HL-60 (cell line): ENCODE data around the gene GPR26.

Experiments
- DNase-seq, 2 experiments: peaks; one replicate each; pipeline ENCODE4 v3.0.0-alpha.2; 2010 to 2020; ENCODE audit warnings: low read depth in 1 of 2, low spot score in 1 of 2
- H3K27ac ChIP-seq: fragments of 250-450 bp; sonication (Bioruptor Pico); replicated peaks from 2 replicates; pipeline ENCODE4 v1.5.1; 2020; ENCODE audit warnings: mild to moderate bottlenecking, moderate library complexity
- H3K27me3 ChIP-seq: fragments of 250-450 bp; sonication (Bioruptor Pico); 2 replicates; pipeline ENCODE4 v1.5.1; 2021; ENCODE audit warnings: mild to moderate bottlenecking, moderate library complexity; ENCODE audit not compliant: insufficient read depth, poor library complexity, severe bottlenecking
- H3K4me3 ChIP-seq: replicated peaks from 2 replicates; pipeline ENCODE4 v1.5.1; 2011; ENCODE audit warnings: mild to moderate bottlenecking, control low read depth, low read length; ENCODE audit not compliant: insufficient read depth
- CTCF ChIP-seq: IDR thresholded peaks from one replicate; pipeline ENCODE4 v1.5.1; 2011; ENCODE audit warnings: low read length, control low read depth, inconsistent platforms; ENCODE audit not compliant: insufficient read depth
- GABPA ChIP-seq: IDR thresholded peaks from 2 replicates; pipeline ENCODE4 v1.6.1; 2012; ENCODE audit warnings: low read depth
- POLR2AphosphoS5 ChIP-seq: IDR thresholded peaks from 2 replicates; pipeline ENCODE4 v1.6.1; 2012; ENCODE audit warnings: low read depth
- SPI1 ChIP-seq: IDR thresholded peaks from 2 replicates; pipeline ENCODE4 v1.6.1; 2012; ENCODE audit warnings: low read depth, mild to moderate bottlenecking, borderline replicate concordance
- TF ChIP-seq, protein P1 (sequence below): IDR thresholded peaks from 2 replicates; pipeline ENCODE4 v1.6.1; 2012; ENCODE audit warnings: low read depth; ENCODE audit not compliant: insufficient replicate concordance

The GPR26 gene

GRCh38 chr10:123706236-123706635 is 40.1 kb downstream of the GPR26 start:
- Histone ChIP-seq H3K4me3 (no peak overlapping the region), H3K27ac (no peak overlapping the region), H3K27me3 (no peaks in the 10 kb centered on the region)
- no peak for DNase-seq
- TF ChIP-seq POLR2AphosphoS5 (no peak), CTCF (no peak), GABPA (no peak), SPI1 (no peak)
- TF ChIP-seq, protein P1, sequence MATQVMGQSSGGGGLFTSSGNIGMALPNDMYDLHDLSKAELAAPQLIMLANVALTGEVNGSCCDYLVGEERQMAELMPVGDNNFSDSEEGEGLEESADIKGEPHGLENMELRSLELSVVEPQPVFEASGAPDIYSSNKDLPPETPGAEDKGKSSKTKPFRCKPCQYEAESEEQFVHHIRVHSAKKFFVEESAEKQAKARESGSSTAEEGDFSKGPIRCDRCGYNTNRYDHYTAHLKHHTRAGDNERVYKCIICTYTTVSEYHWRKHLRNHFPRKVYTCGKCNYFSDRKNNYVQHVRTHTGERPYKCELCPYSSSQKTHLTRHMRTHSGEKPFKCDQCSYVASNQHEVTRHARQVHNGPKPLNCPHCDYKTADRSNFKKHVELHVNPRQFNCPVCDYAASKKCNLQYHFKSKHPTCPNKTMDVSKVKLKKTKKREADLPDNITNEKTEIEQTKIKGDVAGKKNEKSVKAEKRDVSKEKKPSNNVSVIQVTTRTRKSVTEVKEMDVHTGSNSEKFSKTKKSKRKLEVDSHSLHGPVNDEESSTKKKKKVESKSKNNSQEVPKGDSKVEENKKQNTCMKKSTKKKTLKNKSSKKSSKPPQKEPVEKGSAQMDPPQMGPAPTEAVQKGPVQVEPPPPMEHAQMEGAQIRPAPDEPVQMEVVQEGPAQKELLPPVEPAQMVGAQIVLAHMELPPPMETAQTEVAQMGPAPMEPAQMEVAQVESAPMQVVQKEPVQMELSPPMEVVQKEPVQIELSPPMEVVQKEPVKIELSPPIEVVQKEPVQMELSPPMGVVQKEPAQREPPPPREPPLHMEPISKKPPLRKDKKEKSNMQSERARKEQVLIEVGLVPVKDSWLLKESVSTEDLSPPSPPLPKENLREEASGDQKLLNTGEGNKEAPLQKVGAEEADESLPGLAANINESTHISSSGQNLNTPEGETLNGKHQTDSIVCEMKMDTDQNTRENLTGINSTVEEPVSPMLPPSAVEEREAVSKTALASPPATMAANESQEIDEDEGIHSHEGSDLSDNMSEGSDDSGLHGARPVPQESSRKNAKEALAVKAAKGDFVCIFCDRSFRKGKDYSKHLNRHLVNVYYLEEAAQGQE, result no peak

DNA sequence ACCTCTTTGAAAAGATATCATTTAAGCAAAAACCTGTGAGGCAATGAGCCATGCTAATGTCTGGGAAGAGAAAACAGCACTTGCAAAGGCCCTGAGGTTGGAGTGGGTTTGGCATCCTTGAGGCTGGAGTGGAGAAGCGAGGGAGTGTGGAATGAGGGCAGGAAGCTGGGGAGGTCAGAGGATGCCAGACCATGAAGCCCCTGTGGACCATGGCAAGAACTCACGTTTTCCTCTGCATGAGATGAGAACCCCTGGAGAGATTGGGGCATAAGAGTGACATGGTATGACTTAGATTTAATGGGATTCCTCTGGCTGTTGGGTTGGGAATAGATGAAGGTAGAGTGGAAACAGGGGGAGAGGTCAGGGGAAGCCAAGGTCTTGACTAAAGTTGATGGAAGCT is 49.4 kb downstream of the GPR26 start:
- H3K27me3 ChIP-seq, result no peaks in the 10 kb centered on the region
- DNase-seq, result no peak
- TF ChIP-seq CTCF, result no peak
- no peak for TF ChIP-seq SPI1
- TF ChIP-seq, protein P1, result no peak
- TF ChIP-seq GABPA, result no peak
- no peak for TF ChIP-seq POLR2AphosphoS5
- H3K4me3 ChIP-seq, result no peak overlapping the region
- H3K27ac ChIP-seq, result no peak overlapping the region

DNA sequence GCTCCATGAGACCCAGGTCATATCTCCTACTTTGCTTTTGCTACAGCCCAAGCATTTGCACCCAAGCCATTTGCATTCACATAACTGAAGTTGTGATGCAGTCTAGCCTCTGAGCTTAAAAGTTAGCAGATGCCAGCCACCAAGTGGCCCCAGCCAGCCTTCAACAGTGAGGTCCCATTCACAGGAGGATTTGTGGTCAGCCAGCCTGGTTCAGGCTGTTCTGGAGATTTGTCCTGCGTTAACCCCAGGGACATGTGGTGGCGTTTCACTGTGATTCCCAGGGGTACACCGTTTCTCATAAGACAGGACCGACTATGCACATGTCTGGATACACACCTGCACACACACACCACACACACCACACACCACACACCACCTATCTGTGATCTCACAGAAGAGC is 51.2 kb downstream of the GPR26 start:
- DNase-seq, result no peak
- Histone ChIP-seq H3K4me3 (no peak overlapping the region), H3K27me3 (no peaks in the 10 kb centered on the region), H3K27ac (no peak overlapping the region)
- no peak for TF ChIP-seq GABPA

GRCh38 chr10:123718544-123719060 is 52.4 kb downstream of the GPR26 start:
- TF ChIP-seq, protein P1, result no peak
- TF ChIP-seq GABPA (no peak), POLR2AphosphoS5 (no peak), SPI1 (no peak), CTCF (no peak)
- H3K27ac ChIP-seq, result no peak overlapping the region
- no peak overlapping the region for H3K4me3 ChIP-seq
- H3K27me3 ChIP-seq, result no peaks in the 10 kb centered on the region
- DNase-seq, result no peak
